ENCODE measurements around the gene MED25.

MED25 gene

GRCh38 chr19:49839713-49840112 is 21.6 kb downstream of the MED25 start:
- no peak overlapping the region for H3K4me3 ChIP-seq (ENCODE audit: low read depth, low read length)
- TF ChIP-seq, protein P1, sequence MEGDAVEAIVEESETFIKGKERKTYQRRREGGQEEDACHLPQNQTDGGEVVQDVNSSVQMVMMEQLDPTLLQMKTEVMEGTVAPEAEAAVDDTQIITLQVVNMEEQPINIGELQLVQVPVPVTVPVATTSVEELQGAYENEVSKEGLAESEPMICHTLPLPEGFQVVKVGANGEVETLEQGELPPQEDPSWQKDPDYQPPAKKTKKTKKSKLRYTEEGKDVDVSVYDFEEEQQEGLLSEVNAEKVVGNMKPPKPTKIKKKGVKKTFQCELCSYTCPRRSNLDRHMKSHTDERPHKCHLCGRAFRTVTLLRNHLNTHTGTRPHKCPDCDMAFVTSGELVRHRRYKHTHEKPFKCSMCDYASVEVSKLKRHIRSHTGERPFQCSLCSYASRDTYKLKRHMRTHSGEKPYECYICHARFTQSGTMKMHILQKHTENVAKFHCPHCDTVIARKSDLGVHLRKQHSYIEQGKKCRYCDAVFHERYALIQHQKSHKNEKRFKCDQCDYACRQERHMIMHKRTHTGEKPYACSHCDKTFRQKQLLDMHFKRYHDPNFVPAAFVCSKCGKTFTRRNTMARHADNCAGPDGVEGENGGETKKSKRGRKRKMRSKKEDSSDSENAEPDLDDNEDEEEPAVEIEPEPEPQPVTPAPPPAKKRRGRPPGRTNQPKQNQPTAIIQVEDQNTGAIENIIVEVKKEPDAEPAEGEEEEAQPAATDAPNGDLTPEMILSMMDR (IDR thresholded peaks at IDR 0.05; ENCODE audit: insufficient read depth, low read depth, low read length, missing control alignments), result no peak
- DNase-seq (ENCODE audit: low read depth), result no peak

DNA sequence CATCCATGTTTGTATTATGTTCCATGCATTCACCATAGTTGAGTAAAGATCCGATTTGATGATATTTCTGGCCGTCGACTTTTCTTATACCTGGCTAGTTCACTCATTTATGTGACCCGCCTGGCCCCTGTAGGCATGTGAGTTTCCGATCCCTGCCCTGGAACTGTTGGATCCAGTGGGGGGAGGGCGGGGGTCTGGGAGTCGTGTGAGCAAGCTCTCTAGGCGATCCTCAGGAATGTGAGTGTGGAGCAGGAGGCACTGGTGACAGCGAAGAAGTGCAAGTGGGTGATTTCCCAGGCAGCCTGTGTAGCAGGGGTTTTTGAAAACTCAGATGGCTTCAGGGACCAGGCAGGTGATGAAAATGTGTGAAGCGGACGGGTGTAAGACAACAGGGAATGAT is 22.2 kb downstream of the MED25 start:
- TF ChIP-seq, protein P1 (IDR thresholded peaks at IDR 0.05; ENCODE audit: insufficient read depth, low read depth, low read length, missing control alignments), result no peak
- DNase-seq (ENCODE audit: low read depth), result no peak
- no peak overlapping the region for H3K4me3 ChIP-seq (ENCODE audit: low read depth, low read length)

- H3K4me3 ChIP-seq (ENCODE audit: low read depth, low read length), result no peak overlapping the region
- TF ChIP-seq, protein P1 (IDR thresholded peaks at IDR 0.05; ENCODE audit: insufficient read depth, low read depth, low read length, missing control alignments), result no peak
- no peak for DNase-seq (ENCODE audit: low read depth)
Measured at GRCh38 chr19:49840736-49841249, 22.7 kb downstream of the MED25 start.

GRCh38 chr19:49843265-49843664 is 25.2 kb downstream of the MED25 start:
- DNase-seq (ENCODE audit: low read depth), result peak; percentile 68
- TF ChIP-seq, protein P1 (IDR thresholded peaks at IDR 0.05; ENCODE audit: insufficient read depth, low read depth, low read length, missing control alignments), result no peak
- H3K4me3 ChIP-seq (ENCODE audit: low read depth, low read length), result no peak overlapping the region

GRCh38 chr19:49844138-49845095 is 26.3 kb downstream of the MED25 start:
- DNase-seq (ENCODE audit: low read depth), result no peak
- H3K4me3 ChIP-seq (ENCODE audit: low read depth, low read length), result no peak overlapping the region
- TF ChIP-seq, protein P1 (IDR thresholded peaks at IDR 0.05; ENCODE audit: insufficient read depth, low read depth, low read length, missing control alignments), result no peak

DNA sequence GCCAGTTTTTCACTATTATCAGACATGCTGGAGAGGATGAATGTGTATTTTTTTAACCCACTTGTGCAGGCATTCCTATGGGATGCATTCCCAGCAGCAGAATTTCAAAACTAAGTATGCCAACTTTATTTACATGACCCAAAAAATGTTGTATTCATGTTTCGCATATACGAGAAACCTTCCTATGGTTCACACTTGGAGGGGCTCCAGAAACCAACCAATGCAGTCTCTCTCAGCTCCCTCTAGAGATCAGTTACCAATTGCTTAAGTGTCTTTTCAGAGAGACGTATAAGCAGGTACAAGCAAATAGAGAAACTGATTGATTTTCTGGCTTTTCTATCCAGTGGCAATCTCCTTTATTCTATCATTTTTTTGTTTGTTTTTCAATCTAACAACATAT is 27.3 kb downstream of the MED25 start:
- no peak for DNase-seq (ENCODE audit: low read depth)
- TF ChIP-seq, protein P1 (IDR thresholded peaks at IDR 0.05; ENCODE audit: insufficient read depth, low read depth, low read length, missing control alignments), result no peak
- no peak overlapping the region for H3K4me3 ChIP-seq (ENCODE audit: low read depth, low read length)
